PC-9 (cell line): ENCODE results near the gene MAJIN. TPM values are rescaled to one million over a fixed set of nuclear protein-coding genes. Genes with fewer than 3 reads are reported as not detected.
A peak's percentile ranks its signal among the peaks of the same experiment; 100 is the strongest.

Experiments used
- BruUV-seq: library from RNA; stranded (reverse); fragments of 400-500 nt; replicated peaks from 2 replicates; lab custom pipeline; 2021; lab: Mats Ljungman, UMichigan
- CTCF ChIA-PET: fragments of 300-600 bp; sonication (Branson Sonifier 250); formaldehyde crosslinking; loops from one replicate; lab custom pipeline; 2022; ENCODE audit warnings: antibody characterized with exemption; lab: Charles Lee
- POLR2A ChIA-PET: fragments of 300-600 bp; sonication (Branson Sonifier 250); formaldehyde crosslinking; loops from one replicate; lab custom pipeline; 2022; ENCODE audit warnings: antibody characterized with exemption; ENCODE audit not compliant: unreplicated experiment; lab: Charles Lee
- DNase-seq, 2 experiments: peaks; one replicate each; pipeline versions ENCODE4 v3.0.0 to v3.0.0-alpha.2; 2015 to 2022; ENCODE audit warnings: mixed read lengths in 1 of 2
- H2AFZ ChIP-seq: fragments of 200-600 bp; sonication (generic); 2 replicates; pipeline ENCODE4 v1.8.1; 2017; ENCODE audit warnings: antibody characterized with exemption
- H3F3A ChIP-seq: fragments of 200-600 bp; sonication (generic); 2 replicates; pipeline ENCODE4 v1.8.1; 2017; ENCODE audit warnings: antibody characterized with exemption, mild to moderate bottlenecking, low read depth; ENCODE audit not compliant: insufficient read depth
- H3K27ac ChIP-seq: fragments of 200-600 bp; sonication (generic); 2 replicates; pipeline ENCODE4 v1.6.1; 2016; ENCODE audit warnings: mixed run types
- H3K27me3 ChIP-seq: fragments of 200-600 bp; sonication (generic); 2 replicates; pipeline ENCODE4 v1.6.1; 2016; ENCODE audit warnings: low read depth, mixed run types; ENCODE audit not compliant: insufficient read depth
- H3K36me3 ChIP-seq: fragments of 200-600 bp; sonication (generic); 2 replicates; pipeline ENCODE4 v1.6.1; 2016; ENCODE audit warnings: low read depth, mixed run types
- H3K4me1 ChIP-seq: fragments of 200-600 bp; sonication (generic); replicated peaks from 2 replicates; pipeline ENCODE4 v1.6.1; 2016; ENCODE audit warnings: mixed run types; ENCODE audit not compliant: insufficient read depth
- H3K4me2 ChIP-seq: fragments of 200-600 bp; sonication (generic); 2 replicates; pipeline ENCODE4 v1.6.1; 2017; ENCODE audit warnings: mixed run types
- H3K4me3 ChIP-seq: fragments of 200-600 bp; sonication (generic); 2 replicates; pipeline ENCODE4 v1.6.1; 2016; ENCODE audit warnings: mixed run types
- H3K79me2 ChIP-seq: fragments of 200-600 bp; sonication (generic); 2 replicates; pipeline ENCODE4 v1.6.1; 2017; ENCODE audit warnings: low read depth, mixed run types
- H3K9me2 ChIP-seq: fragments of 200-600 bp; sonication (generic); 2 replicates; pipeline ENCODE4 v1.8.1; 2017; ENCODE audit warnings: mild to moderate bottlenecking; ENCODE audit not compliant: insufficient read depth
- H3K9me3 ChIP-seq: fragments of 200-600 bp; sonication (generic); 2 replicates; pipeline ENCODE4 v1.8.1; 2016; ENCODE audit warnings: low read depth; ENCODE audit not compliant: insufficient read depth
- H4K20me1 ChIP-seq: fragments of 200-600 bp; sonication (generic); 2 replicates; pipeline ENCODE4 v1.8.1; 2017; ENCODE audit not compliant: insufficient read depth
- EZH2 ChIP-seq: fragments of 200-600 bp; sonication (generic); IDR thresholded peaks from 2 replicates; pipeline ENCODE4 v1.8.0; 2017; ENCODE audit warnings: antibody characterized with exemption, low read depth
- intact Hi-C: fragments of 100-400 bp; cut with micrococcal nuclease; formaldehyde crosslinking; loops from one replicate; pipeline ENCODE4 v1.10.0; 2022; ENCODE audit not compliant: unreplicated experiment
- total RNA-seq: library from RNA; stranded (reverse); gene quantifications from 2 replicates; pipeline ENCODE4 v1.2.3, GENCODE V29; 2021
- TF ChIP-seq, protein P1 (sequence below): fragments of 200-600 bp; sonication (generic); conservative IDR thresholded peaks from 2 replicates; pipeline ENCODE4 v1.6.1; 2017; ENCODE audit warnings: mixed run types, antibody characterized with exemption, mild to moderate bottlenecking, moderate library complexity

MAJIN gene
- total RNA-seq, 1 experiment from 2014 or later = 4.5 TPM

DNA sequence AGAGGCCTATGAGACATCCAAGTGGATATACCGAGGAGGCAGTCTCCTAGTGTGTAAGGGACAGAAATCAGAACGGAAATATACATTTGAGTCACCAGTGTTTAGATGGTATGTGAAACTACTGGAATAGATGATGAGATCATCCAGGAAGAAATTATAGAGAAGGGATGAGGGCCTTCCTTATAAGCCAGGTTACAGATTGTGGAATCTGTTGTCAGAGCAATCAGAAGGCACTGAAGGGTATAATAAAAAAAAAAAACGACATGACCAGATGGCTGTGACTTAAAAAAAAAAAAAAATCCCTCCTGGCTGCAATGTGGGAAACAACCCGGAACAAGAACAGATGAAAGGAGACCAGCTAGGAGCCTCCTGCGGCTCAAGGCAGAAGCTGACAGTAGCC is 2.7 kb downstream of the MAJIN start:
- Histone ChIP-seq H3K27ac (peak overlapping the region; percentile 95), H3K9me3 (no peaks in the 10 kb centered on the region), H3K4me1 (peaks cover 26% of the 10 kb centered on the region), H3K36me3 (no peaks in the 10 kb centered on the region), H3K9me2 (no peaks in the 10 kb centered on the region), H3F3A (peaks cover 28% of the 10 kb centered on the region), H3K79me2 (no peaks in the 10 kb centered on the region), H4K20me1 (no peaks in the 10 kb centered on the region), H3K4me3 (no peak overlapping the region), H2AFZ (no peak overlapping the region), H3K27me3 (no peaks in the 10 kb centered on the region), H3K4me2 (peak overlapping the region; percentile 37)
- no TSS peak for BruUV-seq
- POLR2A ChIA-PET = interaction anchor here (0.7 kb wide), 2 partner anchors 183 to 453 kb away, joined by 13 to 16 read pairs; partner anchors contain the start of gene NEAT1
- intact Hi-C loops = no loop called here
- TF ChIP-seq, protein P1, sequence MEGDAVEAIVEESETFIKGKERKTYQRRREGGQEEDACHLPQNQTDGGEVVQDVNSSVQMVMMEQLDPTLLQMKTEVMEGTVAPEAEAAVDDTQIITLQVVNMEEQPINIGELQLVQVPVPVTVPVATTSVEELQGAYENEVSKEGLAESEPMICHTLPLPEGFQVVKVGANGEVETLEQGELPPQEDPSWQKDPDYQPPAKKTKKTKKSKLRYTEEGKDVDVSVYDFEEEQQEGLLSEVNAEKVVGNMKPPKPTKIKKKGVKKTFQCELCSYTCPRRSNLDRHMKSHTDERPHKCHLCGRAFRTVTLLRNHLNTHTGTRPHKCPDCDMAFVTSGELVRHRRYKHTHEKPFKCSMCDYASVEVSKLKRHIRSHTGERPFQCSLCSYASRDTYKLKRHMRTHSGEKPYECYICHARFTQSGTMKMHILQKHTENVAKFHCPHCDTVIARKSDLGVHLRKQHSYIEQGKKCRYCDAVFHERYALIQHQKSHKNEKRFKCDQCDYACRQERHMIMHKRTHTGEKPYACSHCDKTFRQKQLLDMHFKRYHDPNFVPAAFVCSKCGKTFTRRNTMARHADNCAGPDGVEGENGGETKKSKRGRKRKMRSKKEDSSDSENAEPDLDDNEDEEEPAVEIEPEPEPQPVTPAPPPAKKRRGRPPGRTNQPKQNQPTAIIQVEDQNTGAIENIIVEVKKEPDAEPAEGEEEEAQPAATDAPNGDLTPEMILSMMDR = no peak
- no peak for TF ChIP-seq EZH2
- peak; percentile 19 to 98 for DNase-seq
- CTCF ChIA-PET = no interaction called here

DNA sequence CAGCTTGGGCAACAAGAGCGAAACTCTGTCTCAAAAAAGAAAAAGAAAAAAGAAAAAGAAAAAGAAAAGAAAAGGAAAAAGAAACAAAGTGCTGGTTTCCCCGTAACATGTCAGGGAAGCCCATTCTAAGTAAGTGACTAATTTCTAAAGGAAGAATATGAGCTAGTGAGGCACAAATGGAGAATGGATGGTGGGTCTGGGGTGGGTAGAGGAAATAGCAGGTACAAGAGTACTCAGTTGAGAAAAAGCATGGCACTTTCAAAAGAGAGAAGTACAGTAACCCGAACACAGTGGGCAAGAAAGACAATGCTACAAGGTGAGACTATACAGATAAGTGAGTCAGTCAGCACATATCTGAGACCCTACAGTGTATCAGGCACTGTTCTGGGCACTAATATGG is 4.5 kb downstream of the MAJIN start:
- Histone ChIP-seq H3K36me3 (no peaks in the 10 kb centered on the region), H3K4me1 (peaks cover 26% of the 10 kb centered on the region), H4K20me1 (no peaks in the 10 kb centered on the region), H3F3A (peaks cover 26% of the 10 kb centered on the region), H3K27ac (no peak overlapping the region), H2AFZ (no peak overlapping the region), H3K9me3 (no peaks in the 10 kb centered on the region), H3K4me2 (no peak overlapping the region), H3K9me2 (no peaks in the 10 kb centered on the region), H3K27me3 (no peaks in the 10 kb centered on the region), H3K79me2 (no peaks in the 10 kb centered on the region), H3K4me3 (no peak overlapping the region)
- no peak for TF ChIP-seq EZH2
- TF ChIP-seq, protein P1 = no peak
- BruUV-seq = no TSS peak
- DNase-seq = no peak
- ChIA-PET POLR2A (no interaction called here), CTCF (no interaction called here)
- intact Hi-C loops = no loop called here

DNA sequence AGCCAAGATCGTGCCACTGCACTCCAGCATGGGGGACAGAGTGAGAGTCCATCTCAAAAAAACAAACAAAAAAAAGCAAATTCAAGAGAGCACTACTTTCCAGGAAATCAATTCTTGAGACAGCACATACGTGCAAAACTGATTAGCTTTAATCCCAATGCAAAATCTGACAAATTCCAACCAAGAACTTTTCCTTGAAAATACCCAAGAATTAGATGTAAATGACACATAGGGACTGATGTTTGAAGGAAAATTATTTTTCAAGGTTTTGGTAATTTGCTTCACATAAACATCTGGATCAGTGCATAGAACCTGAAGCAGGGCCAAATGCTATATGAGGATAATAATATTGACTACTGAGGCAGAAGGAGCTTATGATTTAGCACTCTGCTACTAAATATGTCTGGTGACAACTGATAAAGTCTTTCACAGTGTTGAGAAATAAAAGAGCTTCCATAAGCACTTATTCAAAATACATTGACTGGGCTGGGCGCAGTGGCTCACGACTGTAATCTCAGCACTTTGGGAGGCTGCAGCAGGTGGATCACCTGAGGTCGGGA is 8.8 kb downstream of the MAJIN start:
- no peak overlapping the region for H2AFZ ChIP-seq
- H3F3A ChIP-seq = 0 out of 2 replicates have a peak, but pooled peaks cover 3% of the 10 kb centered on the region
- TF ChIP-seq, protein P1 = no peak
- TF ChIP-seq EZH2 = no peak
- no TSS peak for BruUV-seq
- intact Hi-C loops = no loop called here
- H3K9me3 ChIP-seq = no peaks in the 10 kb centered on the region
- no peak overlapping the region for H3K4me3 ChIP-seq
- ChIA-PET POLR2A (no interaction called here), CTCF (no interaction called here)
- H3K27me3 ChIP-seq = no peaks in the 10 kb centered on the region
- H3K9me2 ChIP-seq = no peaks in the 10 kb centered on the region
- no peaks in the 10 kb centered on the region for H3K36me3 ChIP-seq
- no peak overlapping the region for H3K27ac ChIP-seq
- no peaks in the 10 kb centered on the region for H3K4me1 ChIP-seq
- no peaks in the 10 kb centered on the region for H3K79me2 ChIP-seq
- H3K4me2 ChIP-seq = no peak overlapping the region
- no peak for DNase-seq
- no peaks in the 10 kb centered on the region for H4K20me1 ChIP-seq
